Prostate gland (tissue), 2 donors: Measurements from ENCODE around the gene TMEM126B. TPM values are rescaled to one million over a fixed set of nuclear protein-coding genes. Genes with fewer than 3 reads are reported as not detected.
"Not testable (repeated sequence)": the region's sequence is repeated elsewhere in the genome, so short reads cannot be mapped to it uniquely, and the experiment has no call there.

Experiments
- DNase-seq: peaks from one replicate; pipeline ENCODE4 v3.0.0-alpha.2; 2019; ENCODE audit warnings: low spot score
- H3K27ac ChIP-seq, 2 donors: fragments of 200-600 bp; sonication (generic); 2 replicates each; pipeline ENCODE4 v1.5.1; 2017 to 2019
- H3K27me3 ChIP-seq: fragments of 200-600 bp; sonication (generic); replicated peaks from 2 replicates; pipeline ENCODE4 v1.5.1; 2019; ENCODE audit not compliant: insufficient read depth
- H3K36me3 ChIP-seq, 2 donors: fragments of 200-600 bp; sonication (generic); 1 replicate in 1 of 2; 2 replicates in 1 of 2; pipeline versions ENCODE4 v1.5.1 to v1.8.1; 2017 to 2019
- H3K4me1 ChIP-seq: fragments of 200-600 bp; sonication (generic); replicated peaks from 2 replicates; pipeline ENCODE4 v1.5.1; 2019
- H3K4me3 ChIP-seq, 2 donors: fragments of 200-600 bp; sonication (generic); 2 replicates each; pipeline ENCODE4 v1.5.1; 2017 to 2019
- H3K9me3 ChIP-seq: fragments of 200-600 bp; sonication (generic); 2 replicates; pipeline ENCODE4 v1.5.1; 2017
- CTCF ChIP-seq, 4 experiments: fragments of 200-600 bp in 2 of 4; fragments of 450-650 bp in 2 of 4; sonication (generic) in 2 of 4; IDR thresholded peaks; 1 replicate in 3 of 4; 2 replicates in 1 of 4; pipeline ENCODE4 v1.5.1; 2016 to 2019; ENCODE audit warnings: antibody characterized with exemption in 4 of 4, mild to moderate bottlenecking in 2 of 4, moderate library complexity in 2 of 4
- POLR2A ChIP-seq: fragments of 450-650 bp; IDR thresholded peaks from one replicate; pipeline ENCODE4 v1.6.1; 2016; ENCODE audit warnings: antibody characterized with exemption, mild to moderate bottlenecking
- POLR2AphosphoS5 ChIP-seq: sonication (generic); formaldehyde crosslinking; IDR thresholded peaks from one replicate; pipeline ENCODE4 v1.6.1; 2017; ENCODE audit warnings: antibody characterized with exemption
- WGBS: methylation state at CpG from one replicate; pipeline ENCODE4 v1.1.5; 2018; 5-methylcytosine and 5-hydroxymethylcytosine counted together
- intact Hi-C: fragments of 100-400 bp; cut with DNase I; formaldehyde crosslinking; loops from one replicate; pipeline ENCODE4 v1.14.2; 2022
- total RNA-seq, 2 donors: library from RNA; depleted of rRNA; stranded (reverse); fragments of >200 nt; gene quantifications; one replicate each; pipeline ENCODE4 v1.1.0, GENCODE V29; 2016

TMEM126B gene
- total RNA-seq, 2 donors from 2014 or later: 30.0 to 38.3 TPM

- H3K9me3 ChIP-seq: no peaks in the 10 kb centered on the region
- no peak for DNase-seq
- H3K36me3 ChIP-seq: no peaks in the 10 kb centered on the region
- H3K4me1 ChIP-seq: no peaks in the 10 kb centered on the region
- no peaks in the 10 kb centered on the region for H3K27me3 ChIP-seq
- no peak overlapping the region for H3K4me3 ChIP-seq
- H3K27ac ChIP-seq: no peak overlapping the region
- peak in 3 of 4 experiments; percentile 44 to 66 (median 64) for TF ChIP-seq CTCF (IDR thresholded peaks at IDR 0.05)
- TF ChIP-seq POLR2A: no peak
- no peak for TF ChIP-seq POLR2AphosphoS5
- intact Hi-C loops: no loop called here
These were observed 33.0 kb upstream of the TMEM126B start for GRCh38 chr11:85595285-85595884.

GRCh38 chr11:85596886-85597285 is 31.5 kb upstream of the TMEM126B start:
- no peaks in the 10 kb centered on the region for H3K4me1 ChIP-seq
- 54% methylated on average over 2 of the region's 2 CpGs for WGBS
- H3K36me3 ChIP-seq: no peaks in the 10 kb centered on the region
- TF ChIP-seq CTCF (IDR thresholded peaks at IDR 0.05) (no peak), POLR2A (no peak), POLR2AphosphoS5 (no peak)
- no peak overlapping the region for H3K4me3 ChIP-seq
- no peaks in the 10 kb centered on the region for H3K9me3 ChIP-seq
- no peak for DNase-seq
- H3K27ac ChIP-seq: no peak overlapping the region
- intact Hi-C loops: no loop called here
- no peaks in the 10 kb centered on the region for H3K27me3 ChIP-seq

- no peak for TF ChIP-seq POLR2AphosphoS5
- no peak for DNase-seq
- 70% methylated on average over 5 of the region's 5 CpGs for WGBS
- Histone ChIP-seq H3K9me3 (no peaks in the 10 kb centered on the region), H3K36me3 (no peaks in the 10 kb centered on the region), H3K4me1 (no peaks in the 10 kb centered on the region), H3K27me3 (no peaks in the 10 kb centered on the region), H3K27ac (no peak overlapping the region), H3K4me3 (no peak overlapping the region)
- intact Hi-C loops: no loop called here
These were observed 29.3 kb upstream of the TMEM126B start for GRCh38 chr11:85599083-85599482.

- Histone ChIP-seq H3K36me3 (no peaks in the 10 kb centered on the region), H3K27me3 (no peaks in the 10 kb centered on the region), H3K4me1 (no peaks in the 10 kb centered on the region), H3K9me3 (no peaks in the 10 kb centered on the region), H3K4me3 (no peak overlapping the region), H3K27ac (no peak overlapping the region)
- intact Hi-C loops: no loop called here
- TF ChIP-seq POLR2A (no peak), POLR2AphosphoS5 (no peak), CTCF (IDR thresholded peaks at IDR 0.05) (no peak)
- DNase-seq: no peak
- WGBS: 93% methylated on average over 2 of the region's 2 CpGs
These were observed 25.7 kb upstream of the TMEM126B start for GRCh38 chr11:85602526-85603213.

- Histone ChIP-seq H3K27ac (no peak overlapping the region), H3K9me3 (no peaks in the 10 kb centered on the region), H3K4me1 (no peaks in the 10 kb centered on the region), H3K4me3 (no peak overlapping the region), H3K27me3 (no peaks in the 10 kb centered on the region), H3K36me3 (no peaks in the 10 kb centered on the region)
- WGBS: 85% methylated on average over 4 of the region's 4 CpGs
- TF ChIP-seq POLR2AphosphoS5: no peak
- no peak for TF ChIP-seq POLR2A
- no peak for TF ChIP-seq CTCF (IDR thresholded peaks at IDR 0.05)
- intact Hi-C loops: no loop called here
- no peak for DNase-seq
These were observed 25.2 kb upstream of the TMEM126B start for GRCh38 chr11:85603220-85603619.

GRCh38 chr11:85606237-85606636 is 22.2 kb upstream of the TMEM126B start:
- DNase-seq, H3K9me3 ChIP-seq, H3K4me3 ChIP-seq, intact Hi-C loops, H3K27me3 ChIP-seq, H3K36me3 ChIP-seq, H3K27ac ChIP-seq, H3K4me1 ChIP-seq: not testable (repeated sequence)
- WGBS: 92% methylated on average over 3 of the region's 3 CpGs

- not testable (repeated sequence) for DNase-seq
These were observed 19.8 kb upstream of the TMEM126B start for GRCh38 chr11:85608621-85609020.

GRCh38 chr11:85609286-85609685 is 19.1 kb upstream of the TMEM126B start:
- DNase-seq, H3K27me3 ChIP-seq, H3K36me3 ChIP-seq, H3K9me3 ChIP-seq, H3K4me3 ChIP-seq, H3K27ac ChIP-seq, intact Hi-C loops, H3K4me1 ChIP-seq: not testable (repeated sequence)
- WGBS: 71% methylated on average over 2 of the region's 2 CpGs

More at GRCh38 chr11:85608621-85609020, 19.8 kb upstream of the TMEM126B start:
- H3K27ac ChIP-seq, H3K4me1 ChIP-seq, H3K9me3 ChIP-seq, intact Hi-C loops, H3K27me3 ChIP-seq, H3K36me3 ChIP-seq, H3K4me3 ChIP-seq: not testable (repeated sequence)
